Lung (tissue), 12 donors: ENCODE measurements around the gene NKAIN2. TPM values are rescaled to one million over a fixed set of nuclear protein-coding genes. Genes with fewer than 3 reads are reported as not detected.

Experiments
- ATAC-seq: fragments of 200-7000 bp; cut with Tn5 transposase; one replicate; pipeline ENCODE4 v1.9.1; 2020; ENCODE audit warnings: moderate number of reproducible peaks; ENCODE audit not compliant: insufficient read depth, low FRiP score
- DNase-seq, 3 donors: peaks; one replicate each; pipeline ENCODE4 v3.0.0-alpha.2; 2013 to 2017
- H3K27ac ChIP-seq, 2 donors: one replicate each; pipeline ENCODE4 v1.5.1; 2013; ENCODE audit warnings: mild to moderate bottlenecking in 2 of 2, moderate library complexity in 2 of 2, control low read depth in 1 of 2, inconsistent platforms in 1 of 2, low read depth in 1 of 2, low read length in 1 of 2
- H3K27me3 ChIP-seq, 3 donors: one replicate each; pipeline ENCODE4 v1.5.1; 2013; ENCODE audit warnings: low read length in 2 of 3; ENCODE audit not compliant: control insufficient read depth in 3 of 3, insufficient read depth in 3 of 3
- H3K36me3 ChIP-seq, 4 donors: one replicate each; pipeline ENCODE4 v1.5.1; 2013; ENCODE audit warnings: low read length in 4 of 4, mild to moderate bottlenecking in 1 of 4, moderate library complexity in 1 of 4; ENCODE audit not compliant: control insufficient read depth in 4 of 4, insufficient read depth in 4 of 4
- H3K4me1 ChIP-seq, 5 donors: one replicate each; pipeline ENCODE4 v1.5.1; 2013; ENCODE audit warnings: low read length in 5 of 5, mild to moderate bottlenecking in 2 of 5, moderate library complexity in 1 of 5; ENCODE audit not compliant: control insufficient read depth in 5 of 5, insufficient read depth in 5 of 5
- H3K4me3 ChIP-seq: one replicate; pipeline ENCODE4 v1.5.1; 2013; ENCODE audit warnings: mild to moderate bottlenecking, control low read depth, moderate library complexity
- H3K9ac ChIP-seq, 2 donors: one replicate each; pipeline ENCODE4 v1.5.1; 2013; ENCODE audit warnings: low read length in 2 of 2, control low read depth in 1 of 2; ENCODE audit not compliant: insufficient read depth in 1 of 2
- H3K9me3 ChIP-seq, 4 donors: one replicate each; pipeline ENCODE4 v1.5.1; 2013; ENCODE audit warnings: low read length in 3 of 4, mild to moderate bottlenecking in 1 of 4, moderate library complexity in 1 of 4; ENCODE audit not compliant: control insufficient read depth in 4 of 4, insufficient read depth in 3 of 4
- WGBS, 2 donors: extraction: QIAGEN DNeasy Blood & Tissue Kit; methylation state at CpG; one replicate each; pipeline ENCODE4 v1.1.7; 2013; 5-methylcytosine and 5-hydroxymethylcytosine counted together
- polyA plus RNA-seq, 2 donors: library from polyadenylated mRNA; stranded (reverse); fragments of 200-250 nt; gene quantifications; one replicate each; pipeline ENCODE4 v1.2.1, GENCODE V29; 2013
- total RNA-seq, 2 donors: library from RNA; depleted of rRNA in 1 of 2; stranded (reverse); fragments of >200 nt in 1 of 2; gene quantifications; one replicate each; pipeline ENCODE4 v1.2.1, GENCODE V29; 2014 to 2021
- TF ChIP-seq, protein P1 (sequence below): IDR thresholded peaks from 2 replicates; pipeline ENCODE4 v1.5.1; 2012; ENCODE audit warnings: mild to moderate bottlenecking; ENCODE audit errors: control extremely low read depth, extremely low read depth
- donor health status: control.
- donor health status: control.
- donor health status: Bipolar disorder and iron deficiency.
- donor health status: healthy.
- donor health status: DM: yes; HTN: yes; CAD: no.

Gene NKAIN2
- total and polyA plus RNA-seq, 4 donors = 0.01 to 4.4 TPM; not detected in 2

DNA sequence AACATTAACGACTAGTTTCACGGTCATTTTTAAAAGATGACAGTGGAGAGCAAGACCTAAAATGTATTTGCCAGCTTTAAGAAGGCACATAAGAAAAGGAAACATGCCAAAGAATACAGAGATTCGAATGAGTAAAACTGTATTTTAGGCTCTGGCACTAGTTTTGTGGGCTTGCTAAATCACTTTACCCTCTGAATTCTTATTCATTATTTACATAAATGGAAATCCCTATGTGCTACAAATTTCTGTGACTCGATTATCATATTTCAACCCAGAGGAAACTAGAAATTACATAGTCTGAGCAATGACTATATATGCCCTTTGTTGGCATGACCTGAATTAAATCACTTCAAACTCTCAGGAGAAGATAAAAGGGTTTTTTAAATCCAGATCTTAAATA is 716.8 kb downstream of the NKAIN2 start:
- H3K9ac ChIP-seq = no peak overlapping the region
- H3K27me3 ChIP-seq = no peaks in the 10 kb centered on the region
- 70 to 87% methylated on average over 4 of the region's 4 CpGs for WGBS, 2 donors
- ATAC-seq (no peak), DNase-seq (no peak)
- no peaks in the 10 kb centered on the region for H3K9me3 ChIP-seq
- no peak overlapping the region for H3K4me3 ChIP-seq
- H3K36me3 ChIP-seq = no peaks in the 10 kb centered on the region
- H3K4me1 ChIP-seq = no peaks in the 10 kb centered on the region
- H3K27ac ChIP-seq = no peak overlapping the region
- TF ChIP-seq, protein P1, sequence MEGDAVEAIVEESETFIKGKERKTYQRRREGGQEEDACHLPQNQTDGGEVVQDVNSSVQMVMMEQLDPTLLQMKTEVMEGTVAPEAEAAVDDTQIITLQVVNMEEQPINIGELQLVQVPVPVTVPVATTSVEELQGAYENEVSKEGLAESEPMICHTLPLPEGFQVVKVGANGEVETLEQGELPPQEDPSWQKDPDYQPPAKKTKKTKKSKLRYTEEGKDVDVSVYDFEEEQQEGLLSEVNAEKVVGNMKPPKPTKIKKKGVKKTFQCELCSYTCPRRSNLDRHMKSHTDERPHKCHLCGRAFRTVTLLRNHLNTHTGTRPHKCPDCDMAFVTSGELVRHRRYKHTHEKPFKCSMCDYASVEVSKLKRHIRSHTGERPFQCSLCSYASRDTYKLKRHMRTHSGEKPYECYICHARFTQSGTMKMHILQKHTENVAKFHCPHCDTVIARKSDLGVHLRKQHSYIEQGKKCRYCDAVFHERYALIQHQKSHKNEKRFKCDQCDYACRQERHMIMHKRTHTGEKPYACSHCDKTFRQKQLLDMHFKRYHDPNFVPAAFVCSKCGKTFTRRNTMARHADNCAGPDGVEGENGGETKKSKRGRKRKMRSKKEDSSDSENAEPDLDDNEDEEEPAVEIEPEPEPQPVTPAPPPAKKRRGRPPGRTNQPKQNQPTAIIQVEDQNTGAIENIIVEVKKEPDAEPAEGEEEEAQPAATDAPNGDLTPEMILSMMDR = no peak

GRCh38 chr6:124522335-124522734 is 718.7 kb downstream of the NKAIN2 start:
- Histone ChIP-seq H3K9ac (no peak overlapping the region), H3K4me1 (no peaks in the 10 kb centered on the region), H3K27me3 (no peaks in the 10 kb centered on the region), H3K36me3 (no peaks in the 10 kb centered on the region), H3K27ac (no peak overlapping the region), H3K9me3 (no peaks in the 10 kb centered on the region), H3K4me3 (no peak overlapping the region)
- 72 to 82% methylated on average over 4 of the region's 4 CpGs for WGBS, 2 donors
- TF ChIP-seq, protein P1 = no peak
- ATAC-seq (no peak), DNase-seq (no peak)

DNA sequence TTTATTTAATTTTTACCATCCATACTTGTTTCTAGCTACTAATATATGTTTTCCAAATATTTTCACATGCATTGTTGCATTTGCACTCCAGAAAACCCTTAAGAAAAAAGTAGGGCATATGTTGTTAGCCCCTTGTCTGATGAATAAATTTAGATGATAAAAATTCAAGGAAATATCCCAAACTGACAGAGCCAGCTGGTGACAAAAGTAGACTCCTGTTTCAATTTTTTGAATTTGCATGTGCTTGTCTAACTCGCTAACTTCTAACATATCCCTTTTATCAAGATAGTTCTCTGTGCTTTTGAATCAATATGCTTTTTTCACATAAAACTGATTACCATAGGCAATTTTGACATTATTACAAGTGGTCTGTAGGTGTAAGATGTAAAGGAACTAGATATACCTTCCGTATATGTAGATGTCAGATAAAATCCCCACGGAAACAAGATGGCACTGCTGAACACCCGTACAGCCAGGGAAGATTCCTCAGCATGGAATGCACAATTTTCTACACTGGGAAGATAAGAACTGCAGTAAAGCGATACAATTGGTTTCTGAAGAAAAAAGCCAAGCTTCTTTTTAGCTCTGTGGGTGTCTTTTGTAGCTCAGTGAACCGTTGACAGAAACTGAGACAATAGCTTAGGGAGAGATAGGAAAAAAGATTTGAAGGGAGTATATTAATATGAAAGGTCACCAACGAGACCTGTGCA is 721.0 kb downstream of the NKAIN2 start:
- Histone ChIP-seq H3K27me3 (no peaks in the 10 kb centered on the region), H3K9me3 (no peaks in the 10 kb centered on the region), H3K4me3 (no peak overlapping the region), H3K9ac (no peak overlapping the region), H3K27ac (no peak overlapping the region), H3K36me3 (no peaks in the 10 kb centered on the region), H3K4me1 (no peaks in the 10 kb centered on the region)
- TF ChIP-seq, protein P1 = no peak
- 82 to 94% methylated on average over 7 of the region's 7 CpGs for WGBS, 2 donors
- no peak for DNase-seq
- ATAC-seq = no peak

DNA sequence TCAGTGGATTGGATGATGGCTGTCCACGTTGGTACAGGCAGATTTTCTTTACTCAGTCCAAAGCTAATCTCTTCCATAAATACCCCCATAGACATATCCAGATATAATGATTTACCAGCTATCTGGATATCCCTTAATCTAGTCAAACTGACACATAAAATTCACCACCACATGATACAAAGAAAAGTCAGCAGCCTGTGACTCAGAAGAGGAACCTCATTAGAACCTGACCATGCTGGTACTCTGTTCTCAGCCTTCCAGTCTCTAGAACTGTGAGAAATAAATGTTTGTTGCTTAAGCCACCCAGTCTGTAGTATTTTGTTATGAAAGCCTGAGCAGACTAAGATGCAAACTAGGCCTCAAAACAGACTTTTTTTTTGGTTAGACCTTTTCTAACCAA is 727.3 kb downstream of the NKAIN2 start:
- Histone ChIP-seq H3K9me3 (no peaks in the 10 kb centered on the region), H3K36me3 (no peaks in the 10 kb centered on the region), H3K4me1 (peaks cover 0 to 7% (median 0%) of the 10 kb centered on the region in 5 donors), H3K27ac (no peak overlapping the region), H3K4me3 (no peak overlapping the region), H3K27me3 (no peaks in the 10 kb centered on the region), H3K9ac (no peak overlapping the region)
- WGBS, 2 donors = 86 to 88% methylated on average over 1 of the region's 1 CpG
- DNase-seq = no peak
- TF ChIP-seq, protein P1 = no peak
- ATAC-seq = no peak
